Adrenal gland (tissue), 12 donors: ENCODE data around the gene SLC5A9. TPM values are rescaled to one million over a fixed set of nuclear protein-coding genes. Genes with fewer than 3 reads are reported as not detected.
A peak's percentile ranks its signal among the peaks of the same experiment; 100 is the strongest.

Experiments
- DNase-seq, 7 donors: peaks; one replicate each; pipeline ENCODE4 v3.0.0-alpha.2; 2019 to 2020
- H3K27ac ChIP-seq, 5 donors: fragments of 200-600 bp; sonication (generic) in 4 of 5; 1 replicate in 3 of 5; 2 replicates in 2 of 5; pipeline versions ENCODE4 v1.5.1 to v1.8.0; 2016 to 2020; ENCODE audit warnings: mild to moderate bottlenecking in 1 of 5
- H3K27me3 ChIP-seq: fragments of 200-600 bp; 2 replicates; pipeline ENCODE4 v1.8.0; 2021
- H3K36me3 ChIP-seq, 2 donors: fragments of 200-600 bp; replicated peaks in 1 of 2; 1 replicate in 1 of 2; 2 replicates in 1 of 2; pipeline versions ENCODE4 v1.5.1 to v1.8.0; 2018 to 2022
- H3K4me1 ChIP-seq, 2 donors: fragments of 200-600 bp; replicated peaks in 1 of 2; 1 replicate in 1 of 2; 2 replicates in 1 of 2; pipeline versions ENCODE4 v1.5.1 to v1.8.0; 2018 to 2021
- H3K4me3 ChIP-seq, 4 donors: fragments of 200-600 bp; sonication (generic) in 3 of 4; one replicate each; pipeline ENCODE4 v1.5.1; 2016 to 2018
- H3K9me3 ChIP-seq, 3 donors: fragments of 200-600 bp; sonication (generic) in 1 of 3; replicated peaks in 1 of 3; 1 replicate in 2 of 3; 2 replicates in 1 of 3; pipeline versions ENCODE4 v1.5.1 to v1.8.0; 2016 to 2021
- CTCF ChIP-seq, 6 experiments: fragments of 450-650 bp in 4 of 6; fragments of 200-600 bp in 2 of 6; sonication (generic) in 1 of 6; IDR thresholded peaks; 1 replicate in 5 of 6; 2 replicates in 1 of 6; pipeline versions ENCODE4 v1.5.1 to v1.8.0; 2016 to 2021; ENCODE audit warnings: antibody characterized with exemption in 6 of 6, mild to moderate bottlenecking in 2 of 6, moderate library complexity in 1 of 6
- POLR2A ChIP-seq, 2 donors: fragments of 450-650 bp; IDR thresholded peaks; one replicate each; pipeline ENCODE4 v1.6.1; 2017; ENCODE audit warnings: antibody characterized with exemption in 2 of 2, mild to moderate bottlenecking in 2 of 2, moderate library complexity in 1 of 2
- WGBS, 4 donors: extraction: QIAGEN DNeasy Blood & Tissue Kit in 2 of 4; methylation state at CpG; one replicate each; pipeline versions ENCODE4 v1.1.5 to v1.1.7; 2013 to 2017; 5-methylcytosine and 5-hydroxymethylcytosine counted together
- intact Hi-C, 2 donors: fragments of 100-400 bp; cut with DNase I; formaldehyde crosslinking; loops; one replicate each; pipeline versions ENCODE4 v1.14.1 to v1.15.0; 2022 to 2023
- polyA plus RNA-seq, 3 donors: library from polyadenylated mRNA; stranded (reverse); fragments of 200-250 nt in 2 of 3; fragments of 350-450 nt in 1 of 3; fragmentation: Illumina TruSeq in 1 of 3; extraction: RNeasy Lipid Tissue Mini Kit (QIAGEN cat#74804) in 1 of 3; gene quantifications; one replicate each; pipeline ENCODE4 v1.2.3, GENCODE V29; 2013 to 2014
- total RNA-seq, 9 donors: library from RNA; depleted of rRNA in 4 of 9; stranded (reverse); fragments of >200 nt in 4 of 9; fragments of 120-200 nt in 1 of 9; fragmentation: NEBNext Ultra II Directional in 1 of 9; extraction: Animal tissue kit (Norgen Biotek cat#: 25700) in 1 of 9; gene quantifications; one replicate each; pipeline versions ENCODE4 v1.1.0 to v1.2.4, GENCODE V29; 2013 to 2023
- donor health status: healthy with polysubstance abuse.
- donor health status: Bipolar disorder and iron deficiency.
- donor health status: DM: yes; HTN: yes; CAD: no.
- donor health status: DM: no; HTN: no; CAD: no.
- donor health status: DM: no; HTN: no; CAD: no.
- donor health status: DM: yes; HTN: yes; CAD: no.

Gene SLC5A9
- total and polyA plus RNA-seq, 12 donors: 0.11 to 0.83 (median 0.22) TPM; not detected in 3

GRCh38 chr1:48214820-48215219, 7.7 kb upstream of the SLC5A9 start:
- WGBS, 4 donors: 67 to 86% (median 72%) methylated on average over 1 to 4 of the region's 4 CpGs
- peak overlapping the region in 1 of 5 donors; percentile 61 for H3K27ac ChIP-seq
- no peak overlapping the region for H3K4me3 ChIP-seq
- H3K36me3 ChIP-seq: no peaks in the 10 kb centered on the region
- intact Hi-C loops: no loop called here
- H3K9me3 ChIP-seq: no peaks in the 10 kb centered on the region
- TF ChIP-seq CTCF (IDR thresholded peaks at IDR 0.05) (no peak), POLR2A (IDR thresholded peaks at IDR 0.05) (no peak)
- H3K4me1 ChIP-seq: no peaks in the 10 kb centered on the region
- DNase-seq: peak in 2 of 7 donors; percentile 21 to 60
- H3K27me3 ChIP-seq: no peaks in the 10 kb centered on the region

- Histone ChIP-seq H3K4me3 (no peak overlapping the region), H3K27me3 (no peaks in the 10 kb centered on the region), H3K4me1 (no peaks in the 10 kb centered on the region), H3K36me3 (no peaks in the 10 kb centered on the region), H3K27ac (peak overlapping the region in 1 of 5 donors; percentile 61), H3K9me3 (no peaks in the 10 kb centered on the region)
- 58 to 70% (median 63%) methylated on average over 1 of the region's 1 CpG; no CpG with 5 or more reads in 1 of the 4 donors for WGBS, 4 donors
- no peak for TF ChIP-seq CTCF (IDR thresholded peaks at IDR 0.05)
- no peak for TF ChIP-seq POLR2A (IDR thresholded peaks at IDR 0.05)
- no peak for DNase-seq
- intact Hi-C loops: no loop called here
Observed at GRCh38 chr1:48215222-48215621, 7.3 kb upstream of the SLC5A9 start.

GRCh38 chr1:48215889-48216288, 6.6 kb upstream of the SLC5A9 start:
- DNase-seq: no peak
- H3K4me1 ChIP-seq: no peaks in the 10 kb centered on the region
- no peak overlapping the region for H3K27ac ChIP-seq
- H3K4me3 ChIP-seq: no peak overlapping the region
- TF ChIP-seq POLR2A (IDR thresholded peaks at IDR 0.05): no peak
- no peak for TF ChIP-seq CTCF (IDR thresholded peaks at IDR 0.05)
- intact Hi-C loops: no loop called here
- H3K9me3 ChIP-seq: no peaks in the 10 kb centered on the region
- H3K27me3 ChIP-seq: no peaks in the 10 kb centered on the region
- WGBS, 4 donors: 88 to 100% (median 93%) methylated on average over 2 of the region's 2 CpGs
- H3K36me3 ChIP-seq: no peaks in the 10 kb centered on the region

GRCh38 chr1:48216313-48216712, 6.2 kb upstream of the SLC5A9 start:
- DNase-seq: no peak
- Histone ChIP-seq H3K4me3 (no peak overlapping the region), H3K4me1 (no peaks in the 10 kb centered on the region), H3K36me3 (no peaks in the 10 kb centered on the region), H3K27me3 (no peaks in the 10 kb centered on the region), H3K27ac (no peak overlapping the region), H3K9me3 (no peaks in the 10 kb centered on the region)
- intact Hi-C loops: no loop called here
- WGBS, 4 donors: 75 to 89% (median 82%) methylated on average over 2 of the region's 2 CpGs
- TF ChIP-seq POLR2A (IDR thresholded peaks at IDR 0.05): no peak
- no peak for TF ChIP-seq CTCF (IDR thresholded peaks at IDR 0.05)
